HG03135 (cell line): ENCODE results near the gene ZSCAN23.
"Not testable (repeated sequence)": the region's sequence is repeated elsewhere in the genome, so short reads cannot be mapped to it uniquely, and the experiment has no call there.

Source experiments
- ATAC-seq: cut with Tn5 transposase; IDR thresholded peaks from one replicate; pipeline ENCODE4 v1.9.1; 2021; ENCODE audit warnings: mild to moderate bottlenecking, moderate library complexity; ENCODE audit not compliant: unreplicated experiment

ZSCAN23 gene

DNA sequence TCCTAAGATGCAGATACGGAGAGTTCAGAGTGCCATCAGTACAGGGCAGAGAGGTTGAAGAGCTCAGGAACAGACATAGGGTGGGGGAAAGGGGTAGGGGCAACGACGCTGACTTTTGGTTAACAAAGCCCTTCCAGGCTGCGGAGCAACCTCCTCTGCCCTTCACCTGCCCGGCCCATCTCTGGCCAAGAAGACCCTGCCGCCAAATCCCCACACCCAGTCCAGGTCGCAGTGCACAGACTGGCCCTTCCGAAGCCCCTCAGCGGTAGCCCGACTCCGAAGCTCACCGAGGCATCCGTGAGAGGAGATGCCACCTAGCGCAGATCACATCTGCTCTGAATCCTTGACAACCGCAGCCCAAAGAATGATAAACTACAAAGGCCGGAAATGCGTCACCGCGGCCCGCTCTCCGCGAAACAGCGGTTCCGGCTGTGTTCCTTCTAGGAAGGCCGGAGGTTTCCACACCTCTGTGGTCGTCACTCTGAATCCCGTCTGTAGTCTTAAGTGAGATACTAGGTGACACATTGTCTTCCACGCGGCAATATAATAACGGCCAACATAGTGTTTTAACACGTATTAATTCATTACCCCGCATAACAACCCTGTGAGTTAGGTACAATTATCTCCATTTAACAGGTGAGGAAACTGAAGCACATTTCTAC lies at the start of gene ZSCAN23:
Gene ZSCAN23 (minus strand): TSS at position 380 of the 662 bp plus-strand sequence. CDS start 7,225 bp downstream, outside the sequence.
- ATAC-seq, result peak; percentile 86

DNA sequence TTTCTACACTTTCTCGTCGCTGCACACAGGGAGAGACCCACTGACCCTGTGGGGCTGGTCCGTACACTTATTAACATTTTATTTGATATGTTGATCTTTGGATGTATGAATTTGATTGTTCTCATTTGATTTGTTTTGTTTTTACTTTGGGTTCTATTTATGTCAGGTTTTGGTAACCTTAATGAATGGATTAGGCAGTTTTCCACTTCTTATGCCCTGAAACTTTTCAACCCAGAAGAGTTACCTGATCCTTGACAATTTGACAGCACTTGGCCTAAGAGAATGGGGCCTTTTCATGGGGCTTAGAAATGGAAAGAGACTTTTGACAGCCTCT lies 48.7 kb upstream of the ZSCAN23 start:
- ATAC-seq, result no peak

DNA sequence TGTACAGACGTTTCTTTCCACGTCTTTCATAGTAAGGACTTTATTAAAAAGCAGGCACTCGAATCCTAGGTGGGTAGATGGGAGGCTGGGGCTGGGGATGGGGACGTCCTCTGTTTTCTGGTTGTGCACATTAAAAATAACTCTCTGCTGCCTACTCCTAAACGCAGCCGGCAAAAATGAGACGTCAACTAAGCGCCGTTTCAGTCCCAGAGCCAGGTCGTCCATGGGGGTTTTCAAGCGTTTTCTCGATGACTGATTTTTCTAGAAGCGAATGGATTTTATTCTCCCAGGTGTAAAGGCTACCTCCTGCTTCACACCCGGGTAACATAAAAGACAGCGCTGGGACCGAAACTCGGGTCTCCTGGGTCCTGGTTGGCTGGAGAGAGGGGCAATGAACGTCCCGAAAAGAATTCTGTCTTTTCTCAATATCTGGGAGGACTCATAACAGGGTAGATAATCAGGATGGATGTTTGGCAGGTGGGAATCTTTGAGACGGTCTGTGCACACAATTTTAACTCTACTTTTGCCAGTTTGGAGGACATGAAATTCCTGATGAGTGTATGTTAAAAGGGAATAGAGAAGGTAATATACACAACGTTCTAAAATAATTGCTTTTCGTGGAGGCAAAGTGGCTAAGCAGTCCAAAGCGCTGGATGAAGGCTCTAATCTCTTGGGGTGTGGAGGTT lies 47.1 kb upstream of the ZSCAN23 start:
- ATAC-seq, result no peak

DNA sequence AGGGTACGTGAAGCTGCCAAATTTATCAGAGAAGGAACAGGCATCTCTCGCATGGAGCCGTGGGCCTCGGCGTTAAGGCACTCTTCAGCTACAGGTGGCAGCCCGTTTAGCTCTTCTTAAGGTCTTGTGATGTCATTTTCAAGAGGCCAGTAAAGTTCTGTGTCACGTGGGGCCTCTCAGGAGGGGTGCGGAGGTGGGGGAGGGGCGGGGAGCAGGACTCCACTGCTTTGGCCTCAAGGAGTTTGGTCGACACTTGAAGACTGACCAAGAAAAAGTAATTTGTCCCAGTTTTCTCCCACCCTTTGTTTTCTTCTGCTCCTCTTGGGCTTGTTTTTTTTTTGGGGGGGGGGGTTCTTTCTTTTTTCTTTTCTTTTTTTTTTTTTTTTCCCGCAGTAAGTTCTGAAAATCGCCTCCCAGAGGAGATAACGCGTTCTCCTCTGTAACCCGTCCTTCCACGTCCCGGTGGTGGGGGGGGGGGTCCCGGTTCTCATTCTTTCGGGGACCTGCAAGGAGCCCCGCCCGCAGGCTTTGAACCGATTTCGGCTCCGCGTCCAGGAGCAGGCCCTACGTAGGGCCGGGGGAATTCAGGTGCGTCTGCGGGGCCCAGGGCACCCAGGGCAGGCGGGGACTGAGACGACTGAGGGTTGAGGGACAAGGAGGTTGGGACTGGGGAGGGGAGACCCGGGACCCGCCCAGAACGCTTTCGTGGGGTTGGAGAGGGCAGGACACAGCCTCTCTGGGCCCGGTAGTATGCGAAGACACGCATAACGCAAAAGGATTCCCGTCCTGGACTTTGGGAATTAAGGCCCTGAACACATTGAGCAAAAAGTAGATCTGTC lies 46.3 kb upstream of the ZSCAN23 start:
- peak; percentile 66 for ATAC-seq

GRCh38 chr6:28488916-28489365 lies 45.6 kb upstream of the ZSCAN23 start:
- no peak for ATAC-seq

- no peak for ATAC-seq
Observed at GRCh38 chr6:28486988-28487742, 43.9 kb upstream of the ZSCAN23 start.

DNA sequence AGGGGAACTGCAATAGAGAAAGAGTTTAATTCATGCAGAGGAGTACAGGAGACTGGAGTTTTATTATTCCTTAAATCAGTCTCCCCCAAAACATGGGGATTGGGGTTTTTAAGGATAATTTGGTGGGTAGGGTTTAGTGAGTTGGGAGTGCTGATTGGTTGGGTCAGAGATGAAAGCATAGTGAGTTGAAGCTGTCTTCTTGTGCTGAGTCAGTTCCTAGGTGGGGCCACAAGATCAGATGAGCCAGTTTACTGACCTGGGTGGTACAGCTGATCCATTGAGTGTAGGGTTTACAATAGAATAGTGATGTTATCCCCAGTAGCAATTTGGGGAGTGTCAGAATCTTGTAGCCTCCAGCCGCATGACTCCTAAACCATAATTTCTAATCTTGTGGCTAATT lies 43.2 kb upstream of the ZSCAN23 start:
- ATAC-seq, result no peak

DNA sequence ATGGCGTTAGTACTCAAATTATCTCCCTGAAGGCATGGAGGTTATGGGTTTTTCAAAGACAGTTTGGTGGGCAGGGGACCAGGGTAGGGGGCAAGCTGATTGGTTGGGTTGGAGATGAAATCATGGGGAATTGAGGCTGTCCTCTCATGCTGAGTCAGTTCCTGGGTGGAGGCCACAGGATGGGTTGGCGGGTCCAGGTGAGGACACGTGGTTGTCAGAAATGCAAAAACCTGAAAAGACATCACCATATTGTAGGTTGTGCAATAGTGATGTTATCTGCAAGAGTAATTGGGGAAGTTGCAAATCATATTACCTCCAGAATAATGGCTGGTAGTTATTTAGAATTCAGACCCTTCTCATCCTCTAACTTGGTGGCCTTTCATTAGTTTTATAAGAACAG lies 42.2 kb upstream of the ZSCAN23 start:
- no peak for ATAC-seq

- no peak for ATAC-seq
Observed at GRCh38 chr6:28480253-28480932, 37.1 kb upstream of the ZSCAN23 start.

DNA sequence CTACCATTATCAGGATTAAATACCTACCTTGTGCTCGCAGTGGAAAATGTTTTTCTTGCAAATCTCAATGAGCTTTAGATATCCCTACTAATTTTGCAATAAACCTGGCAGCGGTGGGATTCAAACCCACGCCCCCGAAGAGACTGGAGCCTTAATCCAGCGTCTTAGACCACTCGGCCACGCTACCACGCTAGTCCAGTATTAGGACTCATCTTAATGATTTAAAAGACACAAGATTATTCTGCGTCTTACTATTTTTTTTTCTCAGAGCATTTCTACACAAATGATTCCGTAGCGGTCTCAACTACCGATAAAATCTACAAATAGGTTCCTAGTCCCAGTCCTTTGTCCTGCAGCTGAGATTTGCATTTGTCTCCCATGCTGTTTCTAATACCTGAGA lies 35.2 kb upstream of the ZSCAN23 start:
- no peak for ATAC-seq

- ATAC-seq, result no peak
Observed at GRCh38 chr6:28474441-28475219, 31.3 kb upstream of the ZSCAN23 start.

- not testable (repeated sequence) for ATAC-seq
Observed at GRCh38 chr6:28469153-28469745, 26.0 kb upstream of the ZSCAN23 start.

DNA sequence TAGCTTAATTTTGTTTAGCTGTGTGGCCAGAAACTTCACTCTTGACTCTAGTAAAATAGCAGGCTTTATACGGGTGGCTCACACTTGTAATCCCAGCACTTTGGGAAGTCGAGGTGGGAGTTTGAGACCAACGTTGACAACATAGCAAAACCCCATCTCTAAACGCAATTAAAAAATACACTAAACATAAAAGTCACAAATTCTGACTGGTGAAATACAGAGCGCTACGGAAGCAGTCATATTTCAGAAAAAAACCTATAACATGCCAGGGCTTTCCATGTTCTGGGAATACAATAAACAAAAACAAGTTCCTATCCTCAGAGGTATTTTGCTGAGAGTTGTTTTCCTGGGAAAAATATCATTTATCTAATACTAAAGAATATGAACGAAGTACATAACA lies 24.8 kb upstream of the ZSCAN23 start:
- no peak for ATAC-seq

- no peak for ATAC-seq
Observed at GRCh38 chr6:28462401-28462800, 19.1 kb upstream of the ZSCAN23 start.

DNA sequence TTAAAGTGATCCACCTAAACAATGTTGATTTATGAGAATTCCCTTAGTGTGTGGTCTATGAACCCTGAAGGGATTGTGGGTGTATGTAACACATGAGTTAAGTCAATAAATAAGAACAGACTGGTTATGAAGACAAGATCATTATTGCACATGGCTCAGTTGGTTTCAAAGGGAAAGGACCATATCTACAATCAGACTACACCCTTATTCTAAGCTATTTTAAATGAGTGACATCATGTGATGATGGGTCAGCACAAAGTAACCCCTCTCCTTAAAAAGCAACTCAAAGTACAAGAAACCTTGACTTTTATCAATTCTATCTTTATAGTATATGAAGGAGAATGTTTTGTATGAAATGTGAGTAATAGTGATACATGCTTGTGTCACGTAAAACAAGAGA lies 15.3 kb upstream of the ZSCAN23 start:
- ATAC-seq, result no peak

DNA sequence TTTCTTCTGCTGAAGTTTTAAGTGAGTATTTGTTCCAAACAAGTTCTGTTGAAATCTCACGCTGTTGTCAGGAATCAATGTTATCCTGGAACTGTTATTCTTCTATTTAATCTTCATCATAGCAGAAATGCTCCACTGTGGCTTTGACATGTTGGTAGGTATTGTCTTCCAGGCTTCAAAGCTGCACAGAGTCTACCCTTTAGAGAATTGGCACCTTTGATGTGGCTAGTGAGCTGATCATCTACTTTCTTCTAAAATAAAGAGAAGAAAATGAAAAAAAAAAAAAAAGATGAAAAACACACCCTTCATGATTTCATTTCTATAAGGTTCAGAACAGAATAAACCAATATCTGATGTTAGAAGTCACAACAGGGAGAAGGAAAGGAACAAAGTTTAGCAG lies 5.8 kb upstream of the ZSCAN23 start:
- no peak for ATAC-seq

DNA sequence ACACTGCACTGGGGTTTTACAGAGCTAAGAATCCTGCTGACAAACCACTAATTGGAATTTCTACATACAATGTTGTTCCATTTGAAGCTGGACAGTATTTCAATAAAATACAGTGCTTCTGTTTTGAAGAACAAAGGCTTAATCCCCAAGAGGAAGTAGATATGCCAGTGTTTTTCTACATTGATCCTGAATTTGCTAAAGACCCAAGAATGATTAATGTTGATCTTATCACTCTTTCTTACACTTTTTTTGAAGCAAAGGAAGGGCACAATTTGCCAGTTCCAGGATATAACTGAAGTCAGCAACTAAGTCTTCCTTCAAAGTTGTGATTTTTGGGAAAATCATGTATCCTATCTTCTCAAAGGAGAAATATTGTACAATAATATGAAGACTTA lies 4.2 kb upstream of the ZSCAN23 start:
- not testable (repeated sequence) for ATAC-seq

- no peak for ATAC-seq
Observed at GRCh38 chr6:28446818-28447511, 3.7 kb upstream of the ZSCAN23 start.

GRCh38 chr6:28444759-28445158 lies 1.5 kb upstream of the ZSCAN23 start:
- not testable (repeated sequence) for ATAC-seq
